HepG2 (cell line): ENCODE results near the gene PTPRM. TPM values are rescaled to one million over a fixed set of nuclear protein-coding genes. Genes with fewer than 3 reads are reported as not detected.

Experiments used
- ATAC-seq: fragments of 200-7000 bp; cut with Tn5 transposase; 3 replicates; pipeline ENCODE4 v1.9.1; 2020; ENCODE audit warnings: mild to moderate bottlenecking, moderate library complexity
- BruUV-seq: library from RNA; stranded (reverse); fragments of 400-500 nt; replicated peaks from 2 replicates; lab custom pipeline; 2021; lab: Mats Ljungman, UMichigan
- CTCF ChIA-PET: fragments of 300-600 bp; formaldehyde crosslinking; extraction: SDS; loops from one replicate; lab custom pipeline; 2021; ENCODE audit warnings: low total read pairs, inconsistent platforms, low intra/inter-chr PET ratio; lab: Yijun Ruan, JAX
- POLR2A ChIA-PET: fragments of 350-600 bp; sonication (Branson Sonifier 250); formaldehyde crosslinking; loops from one replicate; lab custom pipeline; 2020; ENCODE audit warnings: antibody characterized with exemption, inconsistent platforms; lab: Yijun Ruan, JAX
- DNase-seq: peaks from one replicate; pipeline ENCODE4 v3.0.0-alpha.2; 2015; ENCODE audit warnings: low spot score
- FAIRE-seq: peaks from 3 replicates; lab custom pipeline; 2011; peaks lifted over from hg19 to GRCh38; lab: Jason Lieb, UNC
- H2AFZ ChIP-seq: one replicate; pipeline ENCODE4 v1.6.1; 2011; ENCODE audit warnings: low read length, inconsistent platforms
- H3K27ac ChIP-seq: fragments of 300-600 bp; 3 replicates; pipeline ENCODE4 v1.8.0; 2011; ENCODE audit warnings: mixed run types, mild to moderate bottlenecking, mixed read lengths, low read length, inconsistent platforms; ENCODE audit not compliant: insufficient read depth; ENCODE audit errors: extremely low read length
- H3K27me3 ChIP-seq, 2 experiments: fragments of 200-600 bp in 1 of 2; 2 replicates in 1 of 2; 3 replicates in 1 of 2; pipeline versions ENCODE4 v1.6.0 to v1.8.0; 2011; ENCODE audit warnings: low read length in 2 of 2, mild to moderate bottlenecking in 2 of 2, moderate library complexity in 2 of 2, inconsistent platforms in 1 of 2; ENCODE audit not compliant: insufficient read depth in 2 of 2, control insufficient read depth in 1 of 2
- H3K36me3 ChIP-seq, 2 experiments: fragments of 200-600 bp in 1 of 2; replicated peaks in 1 of 2; 2 replicates in 1 of 2; 3 replicates in 1 of 2; pipeline versions ENCODE4 v1.5.1 to v1.8.0; 2011; ENCODE audit warnings: low read length in 2 of 2, inconsistent platforms in 1 of 2; ENCODE audit not compliant: insufficient read depth in 2 of 2, control insufficient read depth in 1 of 2
- H3K4me1 ChIP-seq: 2 replicates; pipeline ENCODE4 v1.5.1; 2012; ENCODE audit warnings: low read length, inconsistent platforms; ENCODE audit not compliant: insufficient read depth
- H3K4me2 ChIP-seq: 2 replicates; pipeline ENCODE4 v1.6.0; 2011; ENCODE audit warnings: low read depth, low read length, inconsistent platforms
- H3K4me3 ChIP-seq, 3 experiments: fragments of 200-600 bp in 1 of 3; sonication (generic), shearing (Covaris generic) in 1 of 3; replicated peaks in 1 of 3; 2 replicates each; pipeline ENCODE4 v1.5.1; 2011 to 2016; ENCODE audit warnings: low read length in 3 of 3, inconsistent platforms in 2 of 3, low read depth in 2 of 3, mild to moderate bottlenecking in 2 of 3, control low read depth in 1 of 3, mixed read lengths in 1 of 3; ENCODE audit not compliant: insufficient read depth in 1 of 3
- H3K79me2 ChIP-seq: one replicate; pipeline ENCODE4 v1.6.1; 2011; ENCODE audit warnings: low read length, inconsistent platforms; ENCODE audit not compliant: insufficient read depth
- H3K9ac ChIP-seq: 2 replicates; pipeline ENCODE4 v1.6.0; 2011; ENCODE audit warnings: mild to moderate bottlenecking, low read depth, low read length, inconsistent platforms; ENCODE audit not compliant: insufficient read depth
- H3K9me3 ChIP-seq: 2 replicates; pipeline ENCODE4 v1.5.1; 2012; ENCODE audit warnings: mild to moderate bottlenecking, low read length
- H4K20me1 ChIP-seq: 2 replicates; pipeline ENCODE4 v1.6.0; 2011; ENCODE audit warnings: inconsistent platforms, mild to moderate bottlenecking, low read length, moderate library complexity; ENCODE audit not compliant: insufficient read depth
- ATAD3A ChIP-seq: sonication (generic); formaldehyde crosslinking; IDR thresholded peaks from 2 replicates; pipeline ENCODE4 v1.4.0; 2020; ENCODE audit warnings: missing genetic modification reagents
- HNRNPL ChIP-seq: fragments of 200-400 bp; formaldehyde crosslinking; IDR thresholded peaks from 2 replicates; pipeline ENCODE4 v1.6.1; 2017; ENCODE audit warnings: mild to moderate bottlenecking, low read depth, low read length
- MXD4 ChIP-seq: IDR thresholded peaks from 2 replicates; pipeline ENCODE4 v1.6.1; 2016; ENCODE audit warnings: mild to moderate bottlenecking, missing biosample characterization, missing genetic modification reagents
- REXO4 ChIP-seq: sonication (generic); formaldehyde crosslinking; IDR thresholded peaks from 2 replicates; pipeline ENCODE4 v1.8.0; 2022; ENCODE audit warnings: missing genetic modification reagents, mild to moderate bottlenecking, borderline replicate concordance
- SP1 ChIP-seq, 2 experiments: fragments of 450-650 bp in 1 of 2; sonication (generic) in 1 of 2; formaldehyde crosslinking in 1 of 2; IDR thresholded peaks; 2 replicates each; pipeline versions ENCODE4 v1.4.0 to v1.6.1; 2016 to 2020; ENCODE audit warnings: missing genetic modification reagents in 1 of 2
- ZNF160 ChIP-seq: sonication (generic); formaldehyde crosslinking; IDR thresholded peaks from 2 replicates; pipeline ENCODE4 v1.8.0; 2022; ENCODE audit warnings: mild to moderate bottlenecking, inconsistent platforms, missing genetic modification reagents
- ZNF501 ChIP-seq: sonication (generic); formaldehyde crosslinking; IDR thresholded peaks from 2 replicates; pipeline ENCODE4 v1.5.1; 2020; ENCODE audit warnings: mild to moderate bottlenecking, moderate library complexity, missing genetic modification reagents
- ZNF597 ChIP-seq: sonication (generic); formaldehyde crosslinking; IDR thresholded peaks from 2 replicates; pipeline ENCODE4 v1.5.0; 2020; ENCODE audit warnings: missing genetic modification reagents
- ZNF816 ChIP-seq: sonication (generic); formaldehyde crosslinking; IDR thresholded peaks from 2 replicates; pipeline ENCODE4 v1.8.0; 2022; ENCODE audit warnings: missing genetic modification reagents, mild to moderate bottlenecking, borderline replicate concordance
- WGBS: methylation state at CpG from one replicate; pipeline ENCODE4 v1.1.6; 2017; ENCODE audit warnings: low lambda C conversion rate; 5-methylcytosine and 5-hydroxymethylcytosine counted together
- in situ Hi-C: cut with HindIII; loops from 2 replicates; pipeline ENCODE4 v1.10.0; 2017; ENCODE audit warnings: low pct_unique_long_range_greater_than_20kb; ENCODE audit not compliant: extremely low pct_ligation_motif_present
- intact Hi-C: fragments of 100-400 bp; cut with micrococcal nuclease; formaldehyde crosslinking; loops from one replicate; pipeline ENCODE4 v1.10.0; 2022; ENCODE audit not compliant: unreplicated experiment
- polyA plus RNA-seq, 8 experiments: library from polyadenylated mRNA; depleted of rRNA in 3 of 8; stranded (reverse) in 7 of 8; unstranded in 1 of 8; fragments of >200 nt; fragmentation: Illumina TruSeq in 4 of 8; extraction: Trizol in 4 of 8; gene quantifications; 2 replicates each; pipeline versions ENCODE4 v1.2.1 to v1.2.3, GENCODE V29; 2011 to 2016; ENCODE audit warnings: low read depth in 4 of 8, missing spikeins in 1 of 8, mixed read lengths in 1 of 8; ENCODE audit not compliant: insufficient read depth in 1 of 8
- total RNA-seq, 5 experiments: library from RNA; depleted of rRNA; stranded (reverse); fragments of >200 nt; fragmentation: Illumina TruSeq; extraction: Trizol; gene quantifications; 2 replicates each; pipeline ENCODE4 v1.2.3, GENCODE V29; 2016; ENCODE audit warnings: low read depth in 1 of 5
- TF ChIP-seq, protein P1 (sequence below): sonication (generic); formaldehyde crosslinking; IDR thresholded peaks from 2 replicates; pipeline ENCODE4 v1.8.1; 2023; ENCODE audit warnings: missing genetic modification reagents, inconsistent platforms, borderline replicate concordance
- TF ChIP-seq, protein P2 (sequence below): sonication (generic); formaldehyde crosslinking; IDR thresholded peaks from 2 replicates; pipeline ENCODE4 v1.4.0; 2020; ENCODE audit warnings: missing genetic modification reagents

PTPRM gene
- total and polyA plus RNA-seq, 2 of the 13 experiments (the other 11 are each of a cell fraction or from before 2014, with no cell fraction given), result 12.6 to 108 TPM

DNA sequence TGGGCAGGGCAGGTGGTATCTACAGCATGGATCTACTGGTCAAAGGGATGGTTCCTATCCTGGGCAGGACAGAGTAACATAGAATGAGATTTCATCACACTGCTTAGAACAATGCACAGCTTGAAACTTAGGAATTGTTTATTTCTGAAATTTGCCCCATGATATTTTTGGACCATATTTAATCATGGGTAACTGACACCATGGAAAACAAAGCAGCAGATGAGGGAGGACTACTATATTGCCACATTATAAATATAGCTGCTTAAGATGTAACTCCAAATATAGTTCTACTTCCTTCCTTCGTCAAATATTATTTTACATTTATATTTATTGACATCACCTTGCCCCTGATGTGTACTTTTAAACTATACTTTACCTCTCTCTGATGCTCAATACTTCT is 254.7 kb downstream of the PTPRM start:
- WGBS, result 83% methylated on average over 1 of the region's 1 CpG
- no peak overlapping the region for H3K9ac ChIP-seq
- H3K4me2 ChIP-seq, result no peak overlapping the region
- no peak overlapping the region for H2AFZ ChIP-seq
- intact Hi-C loops, result no loop called here
- POLR2A ChIA-PET, result no interaction called here
- CTCF ChIA-PET, result no interaction called here
- H3K27ac ChIP-seq, result no peak overlapping the region
- ATAC-seq (no peak), FAIRE-seq (no peak), DNase-seq (no peak)
- no peaks in the 10 kb centered on the region for H3K4me1 ChIP-seq
- peaks cover 1% of the 10 kb centered on the region for H3K79me2 ChIP-seq
- no peaks in the 10 kb centered on the region for H3K9me3 ChIP-seq
- H3K27me3 ChIP-seq, result no peaks in the 10 kb centered on the region
- H3K4me3 ChIP-seq, result no peak overlapping the region; a peak in 1 of 6 replicates
- in situ Hi-C loops, result no loop called here
- BruUV-seq, result no TSS peak
- no peak for TF ChIP-seq ZNF501 (CRISPR knock-in tag)
- TF ChIP-seq ATAD3A (CRISPR knock-in tag), result no peak
- no peak for TF ChIP-seq ZNF597 (CRISPR knock-in tag)
- TF ChIP-seq REXO4, result no peak
- TF ChIP-seq, protein P1, sequence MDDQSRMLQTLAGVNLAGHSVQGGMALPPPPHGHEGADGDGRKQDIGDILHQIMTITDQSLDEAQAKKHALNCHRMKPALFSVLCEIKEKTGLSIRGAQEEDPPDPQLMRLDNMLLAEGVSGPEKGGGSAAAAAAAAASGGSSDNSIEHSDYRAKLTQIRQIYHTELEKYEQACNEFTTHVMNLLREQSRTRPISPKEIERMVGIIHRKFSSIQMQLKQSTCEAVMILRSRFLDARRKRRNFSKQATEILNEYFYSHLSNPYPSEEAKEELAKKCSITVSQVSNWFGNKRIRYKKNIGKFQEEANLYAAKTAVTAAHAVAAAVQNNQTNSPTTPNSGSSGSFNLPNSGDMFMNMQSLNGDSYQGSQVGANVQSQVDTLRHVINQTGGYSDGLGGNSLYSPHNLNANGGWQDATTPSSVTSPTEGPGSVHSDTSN, result no peak
- TF ChIP-seq HNRNPL, result no peak
- TF ChIP-seq MXD4 (CRISPR knock-in tag), result no peak
- no peak for TF ChIP-seq ZNF160 (CRISPR knock-in tag)
- no peak for TF ChIP-seq SP1 (IDR thresholded peaks at IDR 0.05)
- TF ChIP-seq SP1 (CRISPR knock-in tag; IDR thresholded peaks at IDR 0.05), result no peak
- TF ChIP-seq, protein P2, sequence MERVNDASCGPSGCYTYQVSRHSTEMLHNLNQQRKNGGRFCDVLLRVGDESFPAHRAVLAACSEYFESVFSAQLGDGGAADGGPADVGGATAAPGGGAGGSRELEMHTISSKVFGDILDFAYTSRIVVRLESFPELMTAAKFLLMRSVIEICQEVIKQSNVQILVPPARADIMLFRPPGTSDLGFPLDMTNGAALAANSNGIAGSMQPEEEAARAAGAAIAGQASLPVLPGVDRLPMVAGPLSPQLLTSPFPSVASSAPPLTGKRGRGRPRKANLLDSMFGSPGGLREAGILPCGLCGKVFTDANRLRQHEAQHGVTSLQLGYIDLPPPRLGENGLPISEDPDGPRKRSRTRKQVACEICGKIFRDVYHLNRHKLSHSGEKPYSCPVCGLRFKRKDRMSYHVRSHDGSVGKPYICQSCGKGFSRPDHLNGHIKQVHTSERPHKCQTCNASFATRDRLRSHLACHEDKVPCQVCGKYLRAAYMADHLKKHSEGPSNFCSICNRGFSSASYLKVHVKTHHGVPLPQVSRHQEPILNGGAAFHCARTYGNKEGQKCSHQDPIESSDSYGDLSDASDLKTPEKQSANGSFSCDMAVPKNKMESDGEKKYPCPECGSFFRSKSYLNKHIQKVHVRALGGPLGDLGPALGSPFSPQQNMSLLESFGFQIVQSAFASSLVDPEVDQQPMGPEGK (CRISPR knock-in tag), result no peak
- no peak for TF ChIP-seq ZNF816
- no peaks in the 10 kb centered on the region for H4K20me1 ChIP-seq
- H3K36me3 ChIP-seq, result peaks cover 0 to 1% of the 10 kb centered on the region in 2 experiments; a peak in 2 of 5 replicates
